NCI-H82 treated with DMSO at 0.1 percent for 48 hours (cell line): ENCODE results near the gene ERC2.

ENCODE experiments used
- DNase-seq: peaks from one replicate; lab custom pipeline; 2025; ENCODE audit not compliant: unreplicated experiment; lab: John Stamatoyannopoulos, UW

Gene ERC2

DNA sequence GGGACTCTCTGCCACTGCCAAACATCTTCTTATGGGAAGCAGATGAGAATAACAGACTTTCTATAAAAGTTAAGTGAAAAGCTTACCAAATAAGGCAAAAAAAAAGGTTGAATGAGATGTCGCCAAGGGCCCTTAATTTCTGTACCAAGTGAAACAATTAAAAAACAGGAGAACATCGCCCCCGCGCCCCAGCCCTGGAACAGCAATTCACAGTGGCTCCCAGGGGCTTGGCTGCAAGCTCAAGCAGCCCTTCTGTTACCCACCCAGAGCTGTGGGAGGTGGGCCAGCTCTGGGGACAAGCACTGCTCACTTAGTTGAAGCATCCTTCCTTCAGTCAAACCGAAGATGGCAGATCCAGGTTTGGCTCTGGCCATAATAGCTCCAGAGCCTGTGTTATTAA is 208.0 kb downstream of the ERC2 start:
- no peak for DNase-seq

DNA sequence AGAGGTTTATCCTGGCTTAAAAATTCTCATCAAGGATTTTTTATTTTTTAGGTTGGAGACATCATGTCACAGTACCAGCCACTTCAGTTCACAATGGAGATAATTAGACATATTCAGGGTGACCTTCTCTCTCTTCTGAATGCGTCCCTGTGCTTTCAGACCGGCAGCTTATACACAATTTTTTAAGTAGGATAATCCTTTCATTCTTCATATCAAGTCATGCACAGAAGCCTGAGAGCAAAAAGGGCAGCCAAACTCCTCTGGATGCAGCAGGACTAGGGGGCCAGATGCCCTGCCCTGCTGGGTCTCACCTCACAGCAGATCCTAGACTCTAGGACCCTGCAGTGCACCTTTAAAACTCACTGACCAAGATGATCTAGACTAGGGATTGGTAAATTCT is 210.4 kb downstream of the ERC2 start:
- DNase-seq, result no peak

- DNase-seq, result no peak
Observed at GRCh38 chr3:56254835-56255234, 213.4 kb downstream of the ERC2 start.

DNA sequence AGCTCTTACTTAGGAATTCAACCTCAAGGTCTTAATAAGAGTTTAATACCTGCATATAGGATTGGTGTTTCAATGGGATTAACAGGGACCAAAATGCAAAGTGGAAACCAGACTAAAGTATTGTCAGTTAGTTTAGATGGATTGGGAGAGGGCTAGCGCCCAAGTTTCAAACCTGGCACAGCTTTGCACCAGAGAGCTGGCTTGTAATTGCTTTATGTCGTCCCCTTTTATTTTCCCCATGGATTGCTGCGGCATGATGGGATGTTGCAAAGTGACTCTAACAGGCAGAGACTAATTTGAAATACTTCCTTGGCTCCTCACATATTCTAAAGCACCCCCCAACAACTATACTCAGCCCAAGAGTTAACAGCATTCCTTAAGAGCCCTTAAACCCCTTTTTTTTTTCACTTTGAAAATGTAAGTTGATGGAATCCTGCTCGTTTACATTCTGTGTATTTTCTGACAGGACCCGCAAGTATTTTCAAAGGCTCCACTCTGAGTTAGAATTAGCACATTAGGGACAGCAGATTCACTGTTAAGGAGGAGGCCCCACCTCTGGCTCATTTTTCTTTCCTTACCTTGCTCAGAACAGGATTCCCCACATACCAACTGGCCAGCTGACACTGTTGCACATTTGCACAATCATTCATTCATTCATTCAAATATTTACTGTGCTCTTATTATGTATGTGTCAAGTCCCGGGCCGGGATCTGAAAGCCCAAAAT is 214.2 kb downstream of the ERC2 start:
- DNase-seq, result no peak

DNA sequence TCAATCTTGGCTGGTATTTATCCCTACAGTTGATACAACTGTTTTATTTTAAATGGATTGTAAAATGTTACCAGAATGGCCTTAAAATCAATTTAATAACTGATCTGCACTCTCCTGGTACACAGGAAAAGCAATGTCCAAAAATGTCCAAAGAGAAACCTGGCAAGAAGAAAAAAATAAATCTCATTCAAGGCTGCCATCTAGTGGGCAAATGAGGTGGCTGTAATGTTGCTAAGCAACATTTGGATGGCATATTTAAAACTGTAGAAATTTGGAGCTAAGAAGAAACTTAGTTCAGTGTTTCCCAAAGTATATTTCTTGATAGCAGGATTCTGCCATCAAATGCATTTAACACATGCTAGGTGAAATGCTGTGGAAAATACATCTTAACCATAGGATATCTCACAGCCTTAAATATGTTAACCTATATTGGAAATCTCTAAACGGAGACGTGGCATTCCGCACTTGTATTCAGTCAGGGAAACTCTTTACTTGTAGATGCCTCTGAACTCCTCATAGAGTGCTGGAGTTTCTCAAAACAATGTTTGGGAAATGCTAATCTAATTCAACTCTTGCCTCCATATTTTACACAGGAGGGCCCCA is 216.8 kb downstream of the ERC2 start:
- no peak for DNase-seq

- no peak for DNase-seq
Observed at GRCh38 chr3:56248021-56248420, 220.2 kb downstream of the ERC2 start.

GRCh38 chr3:56238299-56238698 is 230.0 kb downstream of the ERC2 start:
- no peak for DNase-seq

DNA sequence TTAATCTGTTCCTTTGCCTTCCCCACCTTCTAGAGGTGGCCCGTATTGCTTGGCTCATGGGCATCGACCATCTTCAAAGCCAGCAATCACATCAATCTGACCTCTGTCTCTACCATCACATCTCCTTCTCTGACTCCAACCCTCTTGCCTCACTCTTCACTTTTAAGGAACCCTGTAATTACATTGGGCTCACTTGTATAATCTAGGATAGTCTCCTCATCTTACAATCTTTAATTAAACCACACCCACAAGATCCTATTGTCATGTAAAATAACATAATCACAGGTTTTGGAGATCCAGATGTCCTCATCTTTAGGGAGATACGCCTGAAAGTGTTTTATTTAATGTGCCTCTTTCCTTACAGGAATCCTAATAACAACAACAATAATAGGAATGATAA is 234.5 kb downstream of the ERC2 start:
- DNase-seq, result no peak

GRCh38 chr3:56229311-56229710 is 239.0 kb downstream of the ERC2 start:
- DNase-seq, result no peak

- DNase-seq, result no peak
Observed at GRCh38 chr3:56222866-56223265, 245.4 kb downstream of the ERC2 start.

DNA sequence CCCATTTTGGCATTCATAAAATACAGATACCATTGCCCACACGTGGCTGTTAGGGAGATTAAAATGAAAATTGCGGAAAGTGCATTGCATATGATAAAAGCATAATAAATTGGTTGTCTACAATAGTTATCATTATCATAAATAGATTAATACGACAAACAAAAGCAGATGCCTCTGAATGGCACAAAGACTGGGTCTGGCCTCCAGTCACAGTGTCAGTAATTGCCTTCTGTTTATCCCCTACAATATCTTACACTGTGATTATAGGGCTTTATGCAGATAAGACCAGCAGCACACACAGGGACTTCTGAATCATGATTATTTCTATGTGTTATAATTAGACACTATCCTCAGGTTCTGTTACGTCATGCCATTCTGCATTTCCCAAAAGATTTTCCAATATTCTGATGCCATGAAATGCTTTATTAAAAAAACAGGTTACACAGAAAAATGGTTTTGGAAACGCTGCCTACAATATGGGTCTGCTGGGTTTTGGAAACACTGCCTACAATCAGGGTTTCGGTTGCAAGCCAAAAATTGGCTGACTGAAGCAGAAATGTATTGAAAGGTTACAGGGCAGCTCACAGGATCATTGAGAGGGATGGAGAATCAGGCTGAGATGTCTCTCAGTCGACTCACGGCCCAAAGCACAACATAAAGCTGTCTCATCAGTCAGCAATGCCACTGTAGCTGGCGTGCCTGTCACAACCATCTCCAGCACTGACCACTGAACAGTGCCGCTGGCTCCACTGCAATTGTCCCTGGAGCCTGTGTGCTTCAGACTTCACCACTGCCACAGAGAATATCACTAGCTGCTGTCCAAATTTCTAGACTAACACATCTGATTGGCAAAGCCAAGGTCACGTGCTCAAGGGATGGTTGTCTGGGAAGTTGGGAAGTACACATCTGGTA is 248.1 kb downstream of the ERC2 start:
- DNase-seq, result no peak

- DNase-seq, result no peak
Observed at GRCh38 chr3:56209982-56210751, 258.1 kb downstream of the ERC2 start.

- DNase-seq, result no peak
Observed at GRCh38 chr3:56207922-56208321, 260.3 kb downstream of the ERC2 start.

DNA sequence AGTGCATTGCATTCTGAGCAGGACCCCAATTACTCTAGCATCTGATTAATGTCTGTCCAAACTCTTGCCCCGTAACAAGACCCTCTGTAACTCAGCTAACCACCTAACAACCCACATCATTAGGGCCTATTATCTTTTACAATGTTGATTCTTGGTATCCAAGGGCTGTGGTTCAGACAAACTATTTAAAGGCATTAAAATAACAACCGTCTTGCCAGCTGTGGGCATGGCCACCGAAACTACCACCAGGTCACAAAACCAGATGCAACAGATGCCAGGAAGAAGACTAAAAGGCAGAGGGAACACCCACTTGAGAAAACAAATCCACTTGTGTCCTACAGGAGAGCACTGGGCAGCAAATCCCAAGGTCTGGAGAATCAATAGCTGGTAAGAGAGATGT is 262.9 kb downstream of the ERC2 start:
- DNase-seq, result no peak

DNA sequence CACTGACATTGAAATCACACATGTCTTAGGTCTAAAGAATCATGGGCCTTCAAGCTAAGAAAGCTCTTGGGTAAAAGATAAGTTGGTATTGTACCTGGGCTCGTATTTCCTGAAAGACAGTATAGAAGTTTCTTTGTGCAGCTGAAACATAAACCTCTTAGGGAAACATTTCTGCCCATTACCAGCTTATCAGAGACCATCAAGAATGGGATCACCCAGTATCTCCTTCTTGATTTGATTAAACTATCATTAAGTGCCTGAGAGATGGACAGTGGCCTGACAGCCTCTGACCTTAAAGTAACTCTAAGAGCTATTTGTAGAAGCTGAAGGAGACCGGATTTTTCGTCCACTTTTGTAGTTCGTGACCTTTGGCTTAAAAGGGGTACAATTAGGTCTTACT is 265.3 kb downstream of the ERC2 start:
- DNase-seq, result no peak

GRCh38 chr3:56201407-56201806 is 266.9 kb downstream of the ERC2 start:
- DNase-seq, result no peak

DNA sequence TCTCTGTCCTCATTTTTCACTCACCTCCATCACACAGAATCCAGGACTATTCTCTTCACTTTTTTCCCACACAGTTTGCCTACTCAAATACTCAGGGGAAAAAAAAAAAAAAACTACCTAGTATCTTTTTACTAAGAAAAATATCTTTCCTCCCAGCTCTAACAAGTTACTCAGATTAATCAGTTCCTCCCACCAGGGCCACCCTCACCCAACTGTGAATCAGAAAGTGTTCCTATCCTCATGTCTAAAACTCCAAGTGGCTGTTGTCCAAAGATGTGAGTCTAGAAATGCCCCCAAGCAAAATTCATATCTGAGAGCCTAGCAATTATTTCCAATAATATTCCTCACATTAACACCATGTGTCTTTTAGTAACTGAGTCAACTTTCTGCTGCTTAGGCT is 268.0 kb downstream of the ERC2 start:
- no peak for DNase-seq

DNA sequence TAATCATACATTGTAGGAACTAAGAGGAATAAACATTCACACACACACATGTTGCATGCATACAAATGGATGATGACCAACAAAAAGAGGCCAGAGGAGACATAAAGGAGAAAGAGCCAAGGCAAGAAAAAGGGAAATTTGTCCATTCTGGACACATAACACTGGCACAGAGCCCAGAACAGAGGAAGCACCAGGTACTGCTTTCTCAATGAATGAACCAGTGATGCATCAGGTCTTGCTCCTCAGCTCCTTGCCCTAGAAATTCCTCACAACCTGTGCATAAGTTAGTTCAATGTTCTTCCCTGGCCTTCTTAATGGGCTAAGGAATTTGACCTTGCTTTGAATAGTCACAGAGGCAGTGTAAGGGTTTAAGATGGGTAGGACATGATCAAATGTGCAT is 270.3 kb downstream of the ERC2 start:
- no peak for DNase-seq

DNA sequence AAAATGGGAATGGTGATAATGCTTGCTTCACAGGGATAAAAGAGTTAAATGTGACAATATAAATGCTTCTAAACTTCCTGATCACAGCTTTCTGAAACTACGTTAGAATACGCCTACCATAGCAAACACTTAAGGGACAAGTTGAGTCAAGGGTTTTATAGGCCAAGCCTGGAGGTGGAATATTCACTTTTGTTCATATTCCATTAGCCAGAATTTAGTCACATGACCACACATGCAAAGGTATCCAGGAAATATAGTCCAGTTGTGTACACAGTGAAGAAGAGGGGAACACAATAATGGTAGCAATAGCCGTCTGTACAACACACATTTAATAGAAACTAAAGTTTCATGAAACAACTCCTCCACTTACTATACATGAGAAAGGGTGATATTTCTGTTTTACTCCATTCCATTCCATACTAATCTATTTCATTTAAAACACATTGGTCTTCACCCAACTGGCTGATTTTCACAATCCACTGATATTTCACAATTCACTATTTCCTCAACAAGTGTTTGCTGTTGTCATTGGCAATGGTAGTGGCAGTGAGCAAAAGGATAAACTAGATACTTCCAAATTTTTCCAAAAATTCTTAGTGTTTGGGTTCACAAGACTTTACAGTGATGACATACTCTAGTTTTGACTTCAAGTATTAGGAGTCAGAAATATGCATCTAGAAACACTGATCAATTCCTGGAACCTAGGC is 270.9 kb downstream of the ERC2 start:
- no peak for DNase-seq

DNA sequence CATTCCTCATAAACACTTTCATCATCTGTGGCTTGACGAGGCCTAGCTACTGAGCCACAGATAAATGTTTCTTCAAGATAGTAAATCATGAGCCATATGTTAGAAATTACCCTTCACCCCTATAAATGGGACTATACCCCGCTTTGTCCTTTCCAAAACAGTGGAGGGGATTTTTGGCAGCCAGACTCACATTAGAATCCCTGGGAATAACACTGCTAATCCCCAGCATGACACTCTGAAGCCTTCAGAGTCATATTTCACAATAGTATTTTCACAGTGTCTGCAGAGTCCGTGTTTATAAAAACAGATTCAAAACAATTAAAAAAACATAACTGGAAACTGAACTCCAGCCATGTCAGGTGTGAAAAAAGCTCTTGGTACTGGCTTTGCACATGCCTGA is 271.6 kb downstream of the ERC2 start:
- no peak for DNase-seq

DNA sequence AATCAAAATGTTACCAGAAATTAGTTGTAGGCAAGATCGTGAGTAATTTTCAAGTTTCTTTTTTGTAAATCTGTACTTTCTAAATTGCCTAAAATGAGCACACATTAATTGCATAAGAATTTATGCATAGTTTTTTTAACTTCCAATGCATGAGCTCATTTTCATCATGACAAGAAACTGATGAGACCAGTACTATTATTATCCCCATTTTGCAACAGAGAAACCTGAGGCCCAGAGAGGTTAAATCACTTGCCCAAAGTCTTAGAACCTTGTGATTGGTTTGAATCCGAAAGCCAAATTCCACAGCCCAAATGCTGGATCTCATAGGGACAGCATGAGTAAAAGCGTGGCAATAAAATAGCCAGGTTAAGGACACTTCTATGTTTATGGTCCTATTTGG is 274.7 kb downstream of the ERC2 start:
- no peak for DNase-seq
